GM12878 (cell line): ENCODE measurements around the gene SNCG. TPM values are rescaled to one million over a fixed set of nuclear protein-coding genes. Genes with fewer than 3 reads are reported as not detected.
"Not testable (repeated sequence)": the region's sequence is repeated elsewhere in the genome, so short reads cannot be mapped to it uniquely, and the experiment has no call there.

Source experiments
- ATAC-seq: fragments of 200-7000 bp; cut with Tn5 transposase; 3 replicates; pipeline ENCODE4 v1.9.1; 2020; ENCODE audit warnings: mild to moderate bottlenecking, moderate library complexity
- BruUV-seq: library from RNA; stranded (reverse); fragments of 400-500 nt; replicated peaks from 2 replicates; lab custom pipeline; 2021; lab: Mats Ljungman, UMichigan
- CTCF ChIA-PET: fragments of 300-600 bp; sonication (Branson Sonifier 250); formaldehyde crosslinking; extraction: SDS; loops from one replicate; lab custom pipeline; 2021; ENCODE audit warnings: inconsistent platforms; lab: Yijun Ruan, JAX
- POLR2A ChIA-PET: fragments of 350-600 bp; formaldehyde crosslinking; extraction: SDS; loops from one replicate; lab custom pipeline; 2021; ENCODE audit warnings: inconsistent platforms; lab: Charles Lee
- RAD21 ChIA-PET: fragments of 300-600 bp; sonication (Branson Sonifier 250); formaldehyde crosslinking; loops from one replicate; lab custom pipeline; 2023; ENCODE audit warnings: antibody characterized with exemption; ENCODE audit not compliant: unreplicated experiment; lab: Charles Lee
- SMC1A ChIA-PET: fragments of 300-600 bp; sonication (Branson Sonifier 250); formaldehyde crosslinking; loops from one replicate; lab custom pipeline; 2023; ENCODE audit not compliant: unreplicated experiment, uncharacterized antibody; lab: Charles Lee
- DNase-seq: peaks from one replicate; pipeline ENCODE4 v3.0.0-alpha.2; 2011; ENCODE audit warnings: low read depth, low spot score
- FAIRE-seq: peaks from 3 replicates; lab custom pipeline; 2011; peaks lifted over from hg19 to GRCh38; lab: Jason Lieb, UNC
- H2AFZ ChIP-seq: 2 replicates; pipeline ENCODE4 v1.6.0; 2011; ENCODE audit warnings: low read depth, low read length, control low read depth; ENCODE audit not compliant: control insufficient read depth
- H3K27ac ChIP-seq: 2 replicates; pipeline ENCODE4 v1.5.1; 2011; ENCODE audit warnings: control low read depth; ENCODE audit not compliant: control insufficient read depth, insufficient read depth
- H3K27me3 ChIP-seq, 2 experiments: replicated peaks in 1 of 2; 2 replicates each; pipeline versions ENCODE4 v1.6.0 to v1.6.1; 2011; ENCODE audit warnings: low read length in 1 of 2; ENCODE audit not compliant: control insufficient read depth in 2 of 2, insufficient read depth in 2 of 2
- H3K36me3 ChIP-seq, 2 experiments: 2 replicates each; pipeline ENCODE4 v1.5.1; 2011; ENCODE audit warnings: low read length in 1 of 2; ENCODE audit not compliant: control insufficient read depth in 2 of 2, insufficient read depth in 2 of 2
- H3K4me1 ChIP-seq: 2 replicates; pipeline ENCODE4 v1.6.1; 2011; ENCODE audit warnings: mild to moderate bottlenecking, low read length, moderate library complexity, mixed read lengths; ENCODE audit not compliant: control insufficient read depth, insufficient read depth
- H3K4me2 ChIP-seq: 2 replicates; pipeline ENCODE4 v1.6.0; 2011; ENCODE audit warnings: control low read depth; ENCODE audit not compliant: control insufficient read depth, insufficient read depth
- H3K4me3 ChIP-seq: fragments of 200-600 bp; sonication (generic); 2 replicates; pipeline ENCODE4 v1.5.1; 2016
- H3K79me2 ChIP-seq: 2 replicates; pipeline ENCODE4 v1.6.0; 2011; ENCODE audit warnings: low read length; ENCODE audit not compliant: control insufficient read depth, insufficient read depth
- H3K9ac ChIP-seq: 2 replicates; pipeline ENCODE4 v1.8.0; 2011; ENCODE audit warnings: low read length, control low read depth, mixed read lengths; ENCODE audit not compliant: control insufficient read depth, insufficient read depth
- H3K9me3 ChIP-seq: replicated peaks from 3 replicates; pipeline ENCODE4 v1.5.1; 2011; ENCODE audit warnings: mild to moderate bottlenecking, low read length; ENCODE audit not compliant: control insufficient read depth, insufficient read depth
- H4K20me1 ChIP-seq: 2 replicates; pipeline ENCODE4 v1.6.0; 2011; ENCODE audit not compliant: control insufficient read depth, insufficient read depth
- CHD1 ChIP-seq: IDR thresholded peaks from 2 replicates; pipeline ENCODE4 v1.6.1; 2012; ENCODE audit warnings: low read depth, low read length, improper control_type of control experiment
- NFYB ChIP-seq: IDR thresholded peaks from 2 replicates; pipeline ENCODE4 v1.6.1; 2011; ENCODE audit warnings: low read depth, mild to moderate bottlenecking, low read length, improper control_type of control experiment, moderate library complexity; ENCODE audit not compliant: insufficient read depth
- PML ChIP-seq: IDR thresholded peaks from 2 replicates; pipeline ENCODE4 v1.6.1; 2012; ENCODE audit warnings: low read length, inconsistent platforms
- SMARCA5 ChIP-seq: fragments of 450-650 bp; IDR thresholded peaks from 2 replicates; pipeline ENCODE4 v1.6.1; 2017; ENCODE audit warnings: mild to moderate bottlenecking
- WGBS: methylation state at CpG from one replicate; pipeline ENCODE4 v1.1.6; 2016; ENCODE audit warnings: low lambda C conversion rate; ENCODE audit not compliant: insufficient replicate concordance, insufficient coverage; ENCODE audit errors: missing lambda C conversion rate; 5-methylcytosine and 5-hydroxymethylcytosine counted together
- in situ Hi-C: fragments of 300-500 bp; cut with MboI; formaldehyde crosslinking; loops from 9 replicates; pipeline ENCODE4 v1.14.3; 2018; ENCODE audit warnings: mixed read lengths
- intact Hi-C: fragments of 100-400 bp; cut with micrococcal nuclease; formaldehyde crosslinking; loops from one replicate; pipeline ENCODE4 v1.14.2; 2022; ENCODE audit not compliant: unreplicated experiment
- polyA plus RNA-seq, 11 experiments: library from polyadenylated mRNA; depleted of rRNA in 4 of 11; unstranded in 6 of 11; stranded (reverse) in 5 of 11; fragments of >200 nt; fragmentation: Nextera tagmentation in 4 of 11; fragmentation: Illumina TruSeq in 1 of 11; extraction: Ambion mirVana in 4 of 11; extraction: Trizol in 1 of 11; gene quantifications; 1 replicate in 1 of 11; 2 replicates in 10 of 11; pipeline versions ENCODE4 v1.2.1 to v1.2.3, GENCODE V29; 2011 to 2016; ENCODE audit warnings: inconsistent platforms in 2 of 11, missing spikeins in 2 of 11, low read depth in 1 of 11
- total RNA-seq, 4 experiments: library from RNA; depleted of rRNA in 3 of 4; stranded (reverse); fragments of >200 nt in 3 of 4; fragmentation: Illumina TruSeq in 1 of 4; extraction: Trizol in 1 of 4; gene quantifications; 2 replicates each; pipeline versions ENCODE4 v1.2.1 to v1.2.3, GENCODE V29; 2013 to 2021

Gene SNCG
- total and polyA plus RNA-seq, 10 of the 15 experiments (the other 5 are each of a cell fraction or from before 2014, with no cell fraction given) = 0.22 to 1.3 (median 0.42) TPM; not detected in 6

GRCh38 chr10:86952106-86952505, 6.3 kb upstream of the SNCG start:
- Histone ChIP-seq H3K9me3 (no peaks in the 10 kb centered on the region; the same call in 2 of the 3 replicates), H4K20me1 (no peaks in the 10 kb centered on the region), H3K4me1 (no peaks in the 10 kb centered on the region), H3K9ac (no peak overlapping the region), H3K27me3 (no peaks in the 10 kb centered on the region), H3K27ac (no peak overlapping the region), H3K4me2 (no peak overlapping the region), H2AFZ (no peak overlapping the region), H3K79me2 (no peaks in the 10 kb centered on the region), H3K36me3 (no peaks in the 10 kb centered on the region), H3K4me3 (no peak overlapping the region)
- TF ChIP-seq SMARCA5 = no peak
- TF ChIP-seq NFYB = no peak
- no peak for TF ChIP-seq PML
- no peak for TF ChIP-seq CHD1
- intact Hi-C loops = no loop called here
- ChIA-PET SMC1A (interaction anchor here (1.7 kb wide), 1 partner anchor 11 kb away, joined by 4 read pairs; no protein-coding TSS in a partner anchor), CTCF (interaction anchor here (2.0 kb wide), 1 partner anchor 9 kb away, joined by 9 read pairs; no protein-coding TSS in a partner anchor), RAD21 (no interaction called here), POLR2A (no interaction called here)
- DNase-seq (no peak), FAIRE-seq (no peak), ATAC-seq (no peak)
- in situ Hi-C loops = no loop called here
- WGBS = 46% methylated on average over 6 of the region's 7 CpGs
- no TSS peak for BruUV-seq

GRCh38 chr10:86952697-86953096, 5.7 kb upstream of the SNCG start:
- SMC1A ChIA-PET = interaction anchor here (1.7 kb wide), 1 partner anchor 12 kb away, joined by 4 read pairs; no protein-coding TSS in a partner anchor
- H3K9ac ChIP-seq, H3K79me2 ChIP-seq, FAIRE-seq, H3K27me3 ChIP-seq, POLR2A ChIA-PET, DNase-seq, RAD21 ChIA-PET, ATAC-seq, in situ Hi-C loops, H3K36me3 ChIP-seq, H3K4me2 ChIP-seq, H3K4me1 ChIP-seq, intact Hi-C loops, H3K27ac ChIP-seq, H3K4me3 ChIP-seq, BruUV-seq, CTCF ChIA-PET, H2AFZ ChIP-seq, H3K9me3 ChIP-seq, H4K20me1 ChIP-seq: not testable (repeated sequence)
- 88% methylated on average over 10 of the region's 10 CpGs for WGBS
